Activated CD4-positive, alpha-beta T cell treated with anti-CD3 and anti-CD28 coated beads for 24 hours (primary cell): ENCODE results near the gene RYR2.

ENCODE experiments used
- DNase-seq, 2 donors: peaks; one replicate each; pipeline ENCODE4 v3.0.0-alpha.2; 2020; ENCODE audit warnings: low read depth in 2 of 2

RYR2 gene

DNA sequence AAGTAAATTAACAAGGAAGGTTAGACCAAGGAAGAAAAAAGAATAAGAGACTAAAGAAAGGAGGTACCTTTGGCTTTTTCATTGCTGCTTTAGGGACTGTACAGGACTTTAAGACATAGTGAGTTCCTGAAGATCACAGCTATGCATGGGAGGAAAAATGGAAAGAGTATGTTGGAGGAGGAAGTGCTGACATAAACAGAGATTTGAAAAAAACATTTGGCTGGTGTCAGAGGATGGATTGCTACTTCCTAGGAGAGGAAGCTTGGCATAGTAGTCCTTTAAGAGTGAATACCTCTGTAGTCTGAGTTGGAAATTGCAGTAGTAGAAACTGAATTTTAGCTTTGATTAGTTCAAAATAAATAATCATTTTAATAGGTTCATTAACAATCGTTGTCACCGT is 398.4 kb downstream of the RYR2 start:
- DNase-seq: no peak

DNA sequence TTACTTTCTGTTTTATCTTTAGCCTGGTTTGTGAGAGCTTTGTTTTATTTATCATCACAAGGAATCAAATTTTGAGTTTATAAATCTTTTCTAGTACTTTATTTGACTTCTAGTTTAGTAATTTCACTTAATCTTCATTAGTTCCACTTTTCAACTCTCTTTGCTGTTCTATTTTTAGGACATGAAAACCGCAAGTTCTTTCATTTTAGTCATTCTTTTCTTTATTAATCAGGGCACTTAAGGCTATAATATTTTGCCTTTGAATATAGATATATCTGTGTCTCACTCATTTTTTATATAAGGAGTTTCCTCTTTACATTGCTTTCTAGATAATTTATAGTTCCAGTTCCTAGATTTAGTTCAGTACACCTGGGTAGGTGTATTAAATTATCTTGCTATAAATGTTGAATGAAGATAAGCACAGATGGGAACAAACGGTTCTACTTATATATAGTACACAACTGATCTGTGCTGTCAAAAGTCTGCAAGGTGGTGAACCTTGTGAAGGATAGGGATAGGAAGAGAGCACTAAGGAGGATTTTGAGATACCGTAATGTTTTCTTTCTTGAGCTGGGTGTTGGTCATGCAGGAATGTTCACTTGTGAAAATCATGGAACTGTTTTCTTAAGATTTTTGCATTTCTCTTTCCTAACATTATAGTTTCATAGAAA is 402.3 kb downstream of the RYR2 start:
- DNase-seq: no peak

GRCh38 chr1:237448042-237448441 is 406.1 kb downstream of the RYR2 start:
- no peak for DNase-seq

DNA sequence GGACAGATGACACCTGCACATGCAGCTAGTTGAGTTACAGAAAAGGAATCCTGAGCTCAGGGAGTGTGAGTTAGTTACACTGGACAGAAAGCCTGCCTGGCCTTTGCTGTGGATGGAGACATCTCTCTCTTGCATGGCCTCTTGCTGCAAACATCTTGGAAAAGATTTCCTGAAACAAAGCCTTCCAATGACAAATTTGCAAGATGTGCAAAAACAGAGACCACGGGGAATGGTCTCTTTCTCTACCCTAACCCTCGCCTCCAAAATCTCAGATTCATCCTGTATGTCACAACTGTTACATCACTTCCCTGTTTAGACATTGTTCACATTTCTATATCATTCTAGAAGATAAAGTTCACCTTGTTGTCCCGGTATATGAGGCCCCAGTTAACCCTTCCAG is 415.6 kb downstream of the RYR2 start:
- DNase-seq: no peak

GRCh38 chr1:237467320-237467719 is 425.3 kb downstream of the RYR2 start:
- no peak for DNase-seq

- DNase-seq: no peak
These were observed 428.8 kb downstream of the RYR2 start for GRCh38 chr1:237470712-237471338.

- DNase-seq: no peak
These were observed 429.4 kb downstream of the RYR2 start for GRCh38 chr1:237471377-237471776.

DNA sequence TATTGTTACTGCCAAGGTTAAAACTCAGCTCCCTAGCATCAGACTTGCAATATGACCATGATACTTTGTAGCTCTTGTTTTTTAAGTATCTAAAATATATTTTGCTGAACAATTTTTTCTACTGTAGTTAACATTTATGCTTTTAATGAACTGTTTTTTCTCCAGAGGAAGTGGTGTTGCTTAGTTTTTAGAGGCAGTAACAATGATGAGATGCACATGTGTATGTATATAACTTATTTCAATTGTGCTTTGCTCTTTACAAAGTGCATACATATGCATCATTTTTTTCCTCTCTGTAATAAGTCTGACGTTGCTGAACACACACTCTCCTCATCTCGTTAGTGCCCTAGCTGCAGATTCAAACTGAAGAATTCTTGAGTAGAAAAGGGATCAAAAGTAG is 430.0 kb downstream of the RYR2 start:
- no peak for DNase-seq

DNA sequence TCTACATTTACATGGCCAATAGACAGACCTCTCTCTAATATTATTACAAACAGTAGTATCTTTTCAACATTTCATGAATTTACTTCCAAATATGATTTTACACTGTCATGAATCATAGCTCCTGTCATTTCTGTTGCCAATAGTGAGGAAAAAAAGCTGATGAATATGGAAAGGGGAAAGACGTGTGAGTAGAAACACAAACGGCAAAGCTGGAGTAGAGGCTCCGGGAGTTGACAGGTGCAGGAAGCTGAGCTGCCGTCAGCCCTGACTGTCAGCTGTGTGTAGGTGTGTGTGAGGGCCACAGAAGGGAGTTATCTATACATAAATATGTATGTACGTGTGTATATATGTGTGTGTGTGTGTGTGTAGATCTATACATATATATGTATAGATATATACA is 431.9 kb downstream of the RYR2 start:
- DNase-seq: no peak

- no peak for DNase-seq
These were observed 436.1 kb downstream of the RYR2 start for GRCh38 chr1:237478082-237478481.

DNA sequence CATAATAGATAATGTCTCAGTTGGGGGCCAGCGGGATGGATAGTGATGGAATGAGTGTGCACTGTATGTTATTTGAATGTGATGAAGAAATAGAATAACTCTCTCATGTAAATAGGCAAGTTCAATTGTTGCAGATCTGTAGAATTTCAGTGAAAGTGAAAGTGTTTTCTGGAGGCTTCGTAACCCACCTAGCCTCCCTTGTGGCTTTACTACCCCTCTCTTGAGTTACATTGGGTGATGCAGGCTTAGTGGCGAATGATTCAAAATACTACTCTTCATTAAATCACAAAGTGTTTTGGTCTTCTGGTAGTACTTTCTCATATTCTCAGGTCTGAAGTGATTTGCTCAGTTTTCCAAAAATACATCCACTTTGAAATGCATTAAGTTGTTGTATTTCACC is 436.9 kb downstream of the RYR2 start:
- no peak for DNase-seq

DNA sequence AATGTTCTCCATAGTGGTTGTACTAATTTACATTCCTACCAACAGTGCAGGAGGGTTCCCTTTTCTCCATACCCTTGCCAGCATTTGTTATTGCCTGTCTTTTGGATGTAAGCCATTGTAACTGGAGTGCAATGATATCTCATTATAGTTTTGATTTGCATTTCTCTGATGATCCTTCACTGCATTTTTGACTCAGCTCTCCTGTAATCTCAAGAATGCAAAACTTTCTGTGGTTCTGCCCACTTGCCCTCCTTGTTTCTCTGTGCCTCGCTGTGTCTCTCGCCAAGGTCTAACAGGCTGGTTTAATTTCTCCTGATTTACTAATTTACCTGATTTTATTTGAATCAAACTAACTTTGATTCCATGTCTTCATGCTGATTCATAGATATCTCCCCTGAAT is 440.8 kb downstream of the RYR2 start:
- DNase-seq: no peak

DNA sequence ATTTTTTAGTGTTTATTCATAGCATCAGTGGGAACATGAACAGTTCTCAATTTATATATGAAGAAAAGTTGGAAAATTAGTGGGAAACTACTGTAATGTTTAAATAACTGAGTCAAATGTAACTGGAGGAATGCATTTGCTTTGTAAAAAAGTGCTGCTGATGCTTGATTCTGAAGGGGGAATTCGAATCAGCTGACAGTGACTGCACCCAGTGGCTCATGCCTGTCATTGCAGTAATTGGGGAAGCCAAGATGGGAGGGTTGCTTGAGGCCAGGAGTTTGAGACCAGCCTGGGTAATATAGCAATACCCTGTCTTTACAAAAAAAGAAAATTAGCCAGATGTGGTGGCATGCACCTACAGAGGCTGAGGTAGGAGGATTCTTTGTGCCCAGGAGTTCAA is 450.4 kb downstream of the RYR2 start:
- DNase-seq: no peak

- no peak for DNase-seq
These were observed 458.6 kb downstream of the RYR2 start for GRCh38 chr1:237500566-237500965.

- no peak for DNase-seq
These were observed 461.3 kb downstream of the RYR2 start for GRCh38 chr1:237503292-237503691.

DNA sequence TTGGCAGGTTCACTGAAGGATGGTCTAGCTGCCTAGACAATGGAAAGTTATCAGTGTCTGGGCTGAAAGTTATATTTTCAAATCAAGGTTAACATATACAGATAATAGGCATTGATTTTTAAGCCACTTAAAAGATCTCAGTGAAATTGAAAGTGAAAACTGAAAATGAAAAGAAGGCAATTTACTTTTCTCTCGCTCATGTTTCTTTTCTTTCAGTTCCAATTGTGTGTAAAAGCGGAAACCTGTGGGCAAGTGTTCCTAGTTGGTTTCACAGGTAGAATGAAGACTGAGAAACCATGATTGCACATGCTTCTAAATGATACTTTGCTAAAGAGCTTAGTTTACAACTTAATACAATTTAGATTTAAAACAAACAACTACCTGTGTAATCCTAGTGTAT is 465.0 kb downstream of the RYR2 start:
- DNase-seq: no peak

- DNase-seq: no peak
These were observed 467.8 kb downstream of the RYR2 start for GRCh38 chr1:237509748-237510147.

DNA sequence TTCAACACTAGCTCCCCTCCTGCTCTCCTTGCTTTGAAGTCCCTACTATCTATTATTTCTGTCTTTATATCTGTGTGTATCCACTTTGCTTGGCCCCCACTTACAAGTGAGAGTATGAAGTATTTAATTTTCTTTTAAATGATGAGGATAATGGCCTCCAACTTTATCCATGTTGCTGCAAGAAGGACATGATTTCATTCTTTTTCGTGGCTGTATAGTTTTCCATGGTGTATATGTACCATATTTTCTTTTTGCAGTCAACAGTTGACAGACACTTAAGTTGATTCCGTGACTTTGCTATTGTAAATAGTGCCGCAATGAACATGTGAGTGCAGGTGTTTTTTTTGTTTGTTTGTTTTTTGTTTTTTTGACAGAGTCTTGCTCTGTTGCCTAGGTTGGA is 483.1 kb downstream of the RYR2 start:
- DNase-seq: no peak

GRCh38 chr1:237527761-237528160 is 485.8 kb downstream of the RYR2 start:
- no peak for DNase-seq

- DNase-seq: no peak
These were observed 486.6 kb downstream of the RYR2 start for GRCh38 chr1:237528545-237528944.

- no peak for DNase-seq
These were observed 497.1 kb downstream of the RYR2 start for GRCh38 chr1:237539055-237539454.

DNA sequence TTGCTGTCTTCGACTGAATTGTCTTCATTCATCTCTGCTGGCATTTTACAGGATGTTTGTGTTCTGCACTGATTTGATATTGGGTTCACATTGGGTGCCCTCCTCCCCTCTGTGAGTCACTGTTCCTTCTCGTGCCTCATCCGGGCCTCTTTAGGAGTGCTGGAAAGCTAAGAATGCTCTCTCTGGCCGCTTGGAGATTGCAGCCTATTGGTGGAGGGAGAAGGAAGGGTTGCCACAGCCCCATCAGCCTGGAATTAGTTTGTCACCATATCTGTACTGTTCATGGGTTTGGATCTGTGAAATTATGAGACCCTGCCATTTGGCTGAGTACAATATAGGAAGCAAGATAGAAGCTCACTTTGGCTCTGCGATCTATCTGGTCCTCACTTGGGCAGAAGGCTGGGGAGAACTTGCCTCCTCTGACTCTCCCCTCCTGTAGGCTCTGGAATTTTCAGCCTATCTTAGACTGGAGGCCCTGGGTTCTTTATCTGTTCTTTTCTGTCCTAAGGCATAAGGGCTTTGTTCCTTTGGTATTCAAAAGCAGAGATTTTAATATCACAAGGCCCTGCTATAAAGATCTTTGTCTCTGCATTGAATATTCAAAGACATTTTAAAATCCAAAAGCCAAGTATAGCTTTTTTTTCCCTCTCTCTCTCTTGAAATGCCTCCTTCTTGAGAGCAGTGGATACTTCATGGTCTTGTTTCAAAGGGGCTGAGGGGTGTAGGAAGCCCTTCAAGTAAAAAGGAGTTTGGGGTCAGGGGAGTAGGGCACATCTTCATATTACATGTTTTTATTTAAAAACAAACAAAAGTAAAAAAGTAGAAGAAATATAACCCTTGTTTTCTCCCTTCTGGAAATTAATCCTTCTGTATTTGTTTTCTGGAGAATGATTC is 500.8 kb downstream of the RYR2 start:
- no peak for DNase-seq

- no peak for DNase-seq
These were observed 511.1 kb downstream of the RYR2 start for GRCh38 chr1:237553078-237553477.
